HG03571 (cell line): ENCODE results near the gene PCSK5.
"Not testable (repeated sequence)": the region's sequence is repeated elsewhere in the genome, so short reads cannot be mapped to it uniquely, and the experiment has no call there.

Experiments
- ATAC-seq: cut with Tn5 transposase; IDR thresholded peaks from one replicate; pipeline ENCODE4 v1.9.1; 2021; ENCODE audit not compliant: unreplicated experiment

Gene PCSK5

DNA sequence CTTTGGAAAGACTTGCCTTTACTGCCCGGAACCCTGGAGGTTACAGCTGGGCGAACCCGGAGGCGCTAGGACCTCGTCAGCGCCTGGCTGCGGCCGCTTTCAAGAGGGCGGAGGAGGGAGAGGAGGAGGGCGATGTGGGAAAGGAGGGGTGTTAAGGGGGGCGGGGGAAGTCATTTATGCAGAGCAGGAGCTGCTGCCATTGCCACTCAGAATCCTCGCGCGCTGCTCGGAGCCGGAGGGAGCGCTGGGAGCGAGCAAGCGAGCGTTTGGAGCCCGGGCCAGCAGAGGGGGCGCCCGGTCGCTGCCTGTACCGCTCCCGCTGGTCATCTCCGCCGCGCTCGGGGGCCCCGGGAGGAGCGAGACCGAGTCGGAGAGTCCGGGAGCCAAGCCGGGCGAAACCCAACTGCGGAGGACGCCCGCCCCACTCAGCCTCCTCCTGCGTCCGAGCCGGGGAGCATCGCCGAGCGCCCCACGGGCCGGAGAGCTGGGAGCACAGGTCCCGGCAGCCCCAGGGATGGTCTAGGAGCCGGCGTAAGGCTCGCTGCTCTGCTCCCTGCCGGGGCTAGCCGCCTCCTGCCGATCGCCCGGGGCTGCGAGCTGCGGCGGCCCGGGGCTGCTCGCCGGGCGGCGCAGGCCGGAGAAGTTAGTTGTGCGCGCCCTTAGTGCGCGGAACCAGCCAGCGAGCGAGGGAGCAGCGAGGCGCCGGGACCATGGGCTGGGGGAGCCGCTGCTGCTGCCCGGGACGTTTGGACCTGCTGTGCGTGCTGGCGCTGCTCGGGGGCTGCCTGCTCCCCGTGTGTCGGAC lies at the start of gene PCSK5:
Gene PCSK5 (plus strand): TSS at position 202 of the 805 bp plus-strand sequence. CDS start 509 bp downstream, at position 711.
- no peak for ATAC-seq

DNA sequence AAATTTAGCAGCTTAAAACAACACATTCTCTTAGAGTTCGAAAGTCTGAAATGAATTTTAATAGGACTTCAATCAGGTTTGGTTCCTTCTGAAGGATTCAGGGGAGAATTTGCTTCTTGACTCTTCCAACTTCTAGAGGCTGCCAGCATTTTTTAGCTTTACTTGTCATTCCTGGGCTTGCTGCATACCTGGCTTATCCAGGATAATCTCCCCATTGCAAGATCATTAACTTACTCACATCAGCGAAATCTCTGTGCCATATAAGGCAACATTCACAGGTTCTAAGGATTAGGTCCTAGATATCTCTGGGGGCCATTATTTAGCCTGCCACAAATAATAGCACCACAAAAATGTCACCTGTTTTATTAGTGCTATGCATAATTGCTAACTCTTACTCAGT lies 46.2 kb upstream of the PCSK5 start:
- ATAC-seq, result no peak

DNA sequence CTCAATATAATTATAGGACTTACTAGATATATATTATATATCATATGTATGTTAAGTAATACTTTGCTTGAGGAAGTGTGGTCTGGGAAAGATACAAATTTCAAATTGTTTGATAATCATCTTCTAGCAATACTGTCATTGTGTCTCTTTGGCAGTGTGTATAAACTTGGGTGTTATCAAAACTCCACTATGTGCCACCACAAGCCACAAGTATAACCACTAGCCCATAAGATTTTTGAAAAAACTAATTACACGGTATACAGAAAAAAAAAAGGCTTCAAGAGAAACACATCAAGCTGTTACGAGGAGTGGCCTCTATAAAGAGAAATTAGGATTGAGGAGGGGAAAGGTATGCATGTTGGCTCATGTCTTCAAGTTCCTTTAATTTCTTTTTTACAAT lies 44.7 kb upstream of the PCSK5 start:
- ATAC-seq, result no peak

DNA sequence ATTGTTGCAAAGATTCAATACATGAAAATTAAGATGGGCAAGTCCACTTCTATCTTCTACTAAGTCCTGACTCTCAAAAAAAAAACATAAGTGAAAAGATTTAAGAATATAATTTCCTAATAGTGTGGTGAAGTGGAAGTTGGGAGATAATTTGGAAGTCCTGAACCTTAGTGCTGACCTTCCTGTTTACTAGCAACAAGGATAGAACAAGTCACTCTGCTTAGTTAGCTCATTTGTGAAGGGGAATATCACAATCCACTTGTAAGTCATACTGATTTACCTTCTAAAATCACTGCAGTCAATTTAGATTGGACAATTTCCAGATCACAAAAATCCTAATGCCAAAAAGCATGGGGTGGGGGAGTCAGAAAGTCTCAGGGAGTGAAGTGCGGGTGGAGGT lies 43.4 kb upstream of the PCSK5 start:
- no peak for ATAC-seq

DNA sequence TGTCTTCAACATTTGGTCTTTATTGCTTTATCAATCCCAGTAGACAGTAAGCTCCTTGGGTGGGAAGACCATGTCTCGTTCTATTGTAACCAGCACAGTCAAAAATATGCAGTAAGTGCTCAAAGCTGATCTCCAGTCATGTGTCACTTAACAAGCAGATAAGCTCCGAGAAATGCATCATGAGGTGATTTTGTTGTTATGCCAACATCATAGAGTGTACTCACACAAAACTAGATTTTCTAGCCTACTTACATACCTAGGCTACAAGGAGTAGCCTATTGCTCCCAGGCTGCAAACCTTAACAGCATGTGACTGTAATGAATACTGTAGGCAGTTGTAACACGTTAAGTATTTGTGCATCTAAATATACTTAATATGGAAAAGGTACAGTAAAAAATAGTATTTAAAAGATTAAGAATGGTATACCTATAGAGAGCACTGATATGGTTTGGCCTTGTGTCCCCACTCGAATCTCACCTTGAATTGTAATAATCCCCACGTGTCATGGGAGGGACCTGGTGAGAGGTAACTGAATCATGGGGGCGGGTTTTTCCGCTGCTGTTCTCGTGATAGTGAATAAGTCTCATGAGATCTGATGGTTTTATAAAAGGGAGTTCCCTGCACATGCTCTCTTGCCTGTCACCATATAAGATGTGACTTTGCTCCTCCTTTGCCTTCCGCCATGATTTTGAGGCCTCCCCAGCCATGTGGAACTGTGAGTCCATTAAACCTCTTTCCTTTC lies 39.8 kb upstream of the PCSK5 start:
- no peak for ATAC-seq

DNA sequence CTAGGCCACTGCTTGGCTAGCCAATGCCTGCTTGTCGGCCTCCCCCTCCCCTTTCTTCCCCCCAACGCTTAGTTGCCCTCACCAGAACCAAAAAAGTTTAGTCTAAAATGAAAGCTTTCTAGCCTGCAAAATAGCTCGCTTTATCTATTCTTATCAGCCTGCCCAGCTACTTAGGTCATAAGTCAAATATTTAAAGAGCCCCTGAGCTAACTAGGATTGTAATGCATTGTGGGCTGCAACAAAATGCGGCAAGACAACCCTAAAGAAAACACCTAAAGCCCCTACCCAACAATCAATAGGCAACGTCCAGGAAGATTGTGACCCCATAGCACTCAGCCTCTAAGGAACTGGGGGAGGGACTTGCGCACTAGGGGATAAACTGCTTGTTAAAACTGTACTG lies 38.6 kb upstream of the PCSK5 start:
- no peak for ATAC-seq

DNA sequence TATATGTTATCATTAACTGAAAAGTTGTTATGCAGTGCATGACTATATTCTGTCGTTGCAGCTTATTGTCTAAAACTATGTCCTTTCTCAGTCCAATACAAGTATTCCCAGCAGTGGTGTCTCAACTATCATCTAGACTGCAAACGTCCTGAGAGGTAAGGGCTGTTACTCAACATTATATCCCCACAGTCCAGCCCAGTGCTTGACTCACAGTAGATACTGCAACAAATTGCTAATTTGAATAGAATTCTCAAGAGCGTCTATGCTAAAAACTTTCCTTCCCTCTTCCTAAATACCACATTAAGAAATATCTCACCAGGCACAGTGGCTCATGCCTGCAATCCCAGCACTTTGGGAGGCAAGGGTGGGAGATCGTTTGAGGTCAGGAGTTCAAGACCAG lies 37.7 kb upstream of the PCSK5 start:
- ATAC-seq, result no peak

DNA sequence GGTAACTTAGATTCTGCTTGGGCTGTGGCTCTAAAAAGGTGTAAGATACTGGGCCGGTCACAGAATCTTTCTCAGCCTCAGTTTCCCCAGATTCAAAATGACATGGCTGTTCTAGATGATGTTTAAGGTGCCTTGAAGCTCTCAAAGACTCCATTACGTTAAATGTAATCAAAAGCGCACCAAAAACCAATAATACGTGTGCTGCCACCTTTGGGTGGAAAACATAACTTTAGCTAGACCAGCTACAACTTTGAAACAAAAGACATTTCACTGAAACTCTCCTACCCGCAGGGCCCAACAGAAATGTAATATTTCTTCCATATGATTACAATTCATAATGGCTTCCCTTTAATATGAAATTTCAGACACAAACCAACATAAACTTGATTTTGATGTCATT lies 35.0 kb upstream of the PCSK5 start:
- ATAC-seq, result no peak

DNA sequence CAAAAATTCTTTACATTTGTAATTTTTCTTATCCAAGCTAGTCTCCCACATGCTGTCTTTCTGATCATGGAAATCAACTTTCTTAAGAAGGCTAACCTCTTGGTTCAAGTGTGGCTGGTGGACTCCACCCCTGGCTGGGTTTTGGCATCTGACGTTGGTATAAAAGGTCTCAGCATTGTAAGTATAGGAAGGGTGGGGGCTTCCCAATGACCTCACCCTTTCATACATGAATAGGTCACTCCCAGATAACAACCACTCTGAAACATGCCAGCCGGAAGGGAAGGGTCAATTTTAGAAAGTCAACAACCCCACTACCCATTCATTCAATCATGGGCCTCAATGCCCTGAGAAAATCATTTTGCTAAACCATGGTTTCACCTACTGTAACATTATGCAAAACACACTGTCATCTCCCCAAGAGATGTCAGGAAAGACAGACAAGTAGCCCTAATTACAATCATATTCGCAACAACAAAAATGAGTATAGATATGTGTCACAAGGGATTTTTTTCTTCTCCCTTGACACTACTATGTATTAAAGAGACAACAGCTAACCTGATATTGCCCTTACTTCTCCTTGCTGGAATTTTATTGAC lies 31.9 kb upstream of the PCSK5 start:
- no peak for ATAC-seq

DNA sequence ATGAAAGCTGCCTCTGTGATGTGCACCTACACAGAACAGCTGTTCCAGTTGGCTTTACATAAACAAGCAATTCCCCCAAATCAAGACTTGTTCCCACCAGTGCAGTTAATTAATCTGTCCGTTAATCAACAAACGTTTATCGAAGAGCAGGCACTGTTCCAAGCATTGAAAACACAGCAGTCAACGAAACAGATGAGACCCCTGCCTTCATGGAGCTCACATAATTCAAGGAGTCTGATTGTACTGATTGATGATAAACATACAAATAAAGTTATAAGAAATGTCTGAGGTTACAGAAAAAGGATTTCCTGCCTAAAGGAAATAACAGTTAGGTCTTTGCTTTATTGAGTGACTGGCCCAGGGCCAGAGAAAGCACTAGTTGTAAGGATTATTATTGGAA lies 26.2 kb upstream of the PCSK5 start:
- ATAC-seq, result no peak

DNA sequence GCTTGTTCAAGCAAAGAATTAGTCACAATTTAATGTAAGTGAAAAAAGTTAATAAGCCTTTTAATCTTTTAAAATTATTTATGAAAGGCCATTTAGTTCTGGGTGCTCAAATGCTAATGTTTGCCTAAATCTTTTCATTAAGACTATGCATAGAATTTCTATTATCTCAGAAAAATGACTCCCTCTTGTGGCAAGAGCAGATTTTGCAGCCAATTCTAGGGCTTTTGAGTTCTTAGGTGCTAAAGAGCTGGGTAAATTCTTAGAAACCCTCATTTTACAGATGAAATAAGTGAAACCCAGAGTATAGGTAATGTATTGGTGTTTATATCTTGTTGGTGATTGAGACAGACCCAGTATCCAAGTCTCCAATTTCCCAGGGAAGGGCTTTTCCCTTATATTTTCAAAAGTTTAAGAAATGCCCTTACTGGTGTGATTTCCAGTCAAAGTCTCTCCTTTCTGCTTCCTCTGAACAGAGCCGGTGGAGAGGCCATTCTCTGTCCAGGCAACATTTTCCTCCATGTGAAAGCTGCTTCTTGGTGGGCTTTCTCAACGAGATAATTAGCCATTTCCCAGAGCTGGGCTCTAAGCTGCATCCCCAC lies 24.1 kb upstream of the PCSK5 start:
- ATAC-seq, result no peak

DNA sequence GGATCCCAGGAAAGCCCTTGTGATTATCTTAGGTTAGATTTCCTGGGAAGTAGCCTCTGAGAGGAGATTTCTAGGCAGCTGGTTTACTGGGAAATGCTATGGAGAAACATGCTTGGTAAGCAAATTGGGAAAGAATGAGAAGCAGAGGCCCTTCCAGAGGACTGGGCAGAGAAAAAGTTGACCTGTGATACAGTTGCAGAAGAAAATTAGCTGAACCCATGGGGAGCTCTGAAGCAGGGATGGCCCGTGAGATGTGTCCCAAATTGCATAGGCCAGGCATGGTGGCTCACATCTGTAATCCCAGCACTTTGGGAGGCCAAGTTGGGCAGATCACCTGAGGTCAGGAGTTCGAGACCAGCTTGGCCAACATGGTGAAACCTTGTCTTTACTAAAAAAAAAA lies 21.9 kb upstream of the PCSK5 start:
- not testable (repeated sequence) for ATAC-seq

DNA sequence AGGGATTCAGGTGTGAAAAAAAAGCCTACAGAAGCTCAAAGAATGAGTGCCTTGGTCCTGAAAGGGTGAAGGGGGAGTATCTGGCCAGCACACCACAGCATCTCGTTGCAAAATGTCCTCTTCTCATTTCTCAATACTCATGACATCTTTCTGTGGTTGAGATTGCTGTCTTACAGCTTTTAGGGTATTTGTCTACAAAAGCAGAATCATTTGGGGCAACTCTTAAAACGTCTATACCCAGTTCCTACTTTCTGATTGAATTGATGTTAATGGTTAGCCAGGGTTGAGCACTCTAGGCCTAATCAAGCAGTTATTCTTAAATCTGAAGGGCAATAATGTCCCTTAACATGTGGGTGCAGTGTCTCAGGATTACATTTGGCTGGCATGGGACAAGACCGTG lies 21.2 kb upstream of the PCSK5 start:
- no peak for ATAC-seq

DNA sequence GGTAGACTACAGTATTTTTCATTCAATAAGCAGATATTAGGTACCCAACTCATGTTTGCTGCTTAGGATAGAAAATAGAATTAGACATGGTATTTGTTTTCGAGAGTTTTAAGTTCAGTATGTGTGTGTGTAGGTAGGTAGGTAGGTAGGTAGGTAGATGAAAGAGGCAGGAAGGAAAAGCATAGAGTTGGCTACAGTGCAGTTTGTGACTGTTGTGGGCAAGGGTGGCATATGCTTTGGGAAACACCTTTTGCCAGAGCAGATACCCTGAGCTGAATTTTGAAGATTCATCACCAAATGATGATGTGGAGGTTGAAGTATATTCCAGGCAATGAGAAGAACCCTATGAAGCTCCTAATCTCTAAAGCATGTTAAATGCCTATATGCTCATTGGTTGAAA lies 20.0 kb upstream of the PCSK5 start:
- no peak for ATAC-seq

DNA sequence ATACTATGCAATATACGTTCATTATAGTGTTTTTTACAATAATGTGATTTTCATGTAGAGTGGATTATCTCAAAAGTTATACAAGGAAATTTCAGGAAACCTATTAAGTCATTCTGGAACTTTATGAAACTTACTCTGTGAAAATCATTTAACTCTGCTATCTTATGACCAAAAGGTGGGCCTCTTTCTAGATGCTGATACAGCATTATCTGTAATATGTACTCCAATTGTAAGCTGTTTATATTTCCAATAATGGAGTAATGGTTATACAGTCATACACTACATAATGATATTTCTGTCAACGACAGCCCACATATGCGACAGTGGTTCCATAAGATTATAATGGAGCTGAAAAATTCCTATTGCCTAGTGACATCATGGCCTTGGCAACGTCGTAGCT lies 18.8 kb upstream of the PCSK5 start:
- ATAC-seq, result no peak

DNA sequence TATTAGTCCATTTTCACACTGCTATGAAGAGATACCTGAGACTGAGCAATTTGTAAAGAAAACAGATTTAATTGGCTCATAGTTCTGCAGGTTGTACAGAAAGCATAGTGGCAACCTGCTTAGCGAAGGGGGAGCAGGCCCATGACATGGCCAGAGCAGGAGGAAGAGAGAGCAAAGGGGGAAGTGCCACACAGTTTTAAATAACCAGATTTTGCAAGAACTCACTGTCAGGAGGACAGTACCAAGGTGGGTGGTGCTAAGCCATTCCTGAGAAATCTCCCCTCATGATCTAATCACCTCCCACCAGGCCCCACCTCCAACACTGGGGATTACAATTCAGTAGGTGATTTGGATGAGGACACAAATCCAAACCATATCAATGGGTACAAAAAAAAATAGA lies 16.8 kb upstream of the PCSK5 start:
- no peak for ATAC-seq

DNA sequence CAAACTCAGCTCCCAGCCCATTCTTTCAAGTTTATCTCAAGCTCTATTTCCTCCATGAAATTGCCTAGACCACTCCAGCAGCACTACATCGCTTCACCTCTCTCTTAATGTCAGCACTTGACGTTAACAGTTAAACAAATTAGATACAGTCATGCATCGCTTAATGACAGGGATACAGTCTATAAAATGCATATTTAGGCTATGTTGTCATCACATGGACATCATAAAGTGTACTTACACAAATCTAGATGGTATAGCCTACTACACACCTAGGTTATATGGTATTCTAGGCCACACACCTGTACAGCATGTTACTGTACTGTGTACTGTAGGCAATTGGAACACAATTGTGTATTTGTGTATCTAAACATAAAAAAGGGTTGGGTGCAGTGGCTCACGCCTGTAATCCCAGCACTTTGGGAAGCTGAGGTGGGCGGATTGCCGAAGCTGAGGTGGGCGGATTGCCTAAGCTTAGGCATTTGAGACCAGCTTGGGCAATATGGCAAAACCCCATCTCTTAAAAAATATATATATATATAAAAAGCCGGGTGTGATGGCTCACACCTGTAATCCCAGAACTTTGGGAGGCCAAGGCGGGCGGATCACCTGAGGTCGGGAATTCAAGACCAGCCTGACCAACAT lies 13.4 kb upstream of the PCSK5 start:
- no peak for ATAC-seq

DNA sequence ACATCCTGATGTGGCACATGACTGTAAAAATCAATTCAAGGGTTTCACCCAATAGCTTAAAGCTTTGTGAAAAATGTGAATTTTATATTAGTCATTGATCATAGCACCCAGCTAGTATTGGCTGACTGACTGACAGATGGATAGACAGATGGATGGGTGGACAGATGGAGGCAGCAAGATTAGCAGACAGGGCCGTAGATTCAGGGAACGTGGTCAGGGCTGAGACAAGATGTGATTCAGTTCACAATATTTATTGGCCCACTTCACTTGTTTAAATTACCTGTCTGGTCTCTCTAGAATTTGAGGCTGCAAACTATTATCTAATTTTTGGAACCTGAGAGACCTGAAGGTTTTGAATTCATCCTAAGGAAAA lies 12.0 kb upstream of the PCSK5 start:
- ATAC-seq, result no peak

DNA sequence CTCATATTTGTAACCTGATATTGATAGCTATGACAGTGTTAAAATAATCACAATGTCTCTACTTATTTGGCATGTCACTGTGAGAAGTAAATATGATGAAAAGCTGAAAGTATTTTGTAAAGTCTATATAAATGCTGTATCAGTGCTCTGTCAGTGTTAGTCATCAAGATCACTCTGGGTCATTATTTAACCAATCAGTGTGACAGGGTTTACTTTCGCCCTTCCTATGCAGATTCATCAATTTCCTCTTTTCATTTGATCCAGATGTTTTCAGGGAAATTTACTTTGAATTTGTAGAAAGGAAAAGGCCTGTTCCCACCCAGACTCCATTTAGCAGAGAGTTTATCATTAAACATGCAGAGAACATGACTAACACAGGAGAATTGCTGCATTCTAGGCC lies 9.9 kb upstream of the PCSK5 start:
- no peak for ATAC-seq

DNA sequence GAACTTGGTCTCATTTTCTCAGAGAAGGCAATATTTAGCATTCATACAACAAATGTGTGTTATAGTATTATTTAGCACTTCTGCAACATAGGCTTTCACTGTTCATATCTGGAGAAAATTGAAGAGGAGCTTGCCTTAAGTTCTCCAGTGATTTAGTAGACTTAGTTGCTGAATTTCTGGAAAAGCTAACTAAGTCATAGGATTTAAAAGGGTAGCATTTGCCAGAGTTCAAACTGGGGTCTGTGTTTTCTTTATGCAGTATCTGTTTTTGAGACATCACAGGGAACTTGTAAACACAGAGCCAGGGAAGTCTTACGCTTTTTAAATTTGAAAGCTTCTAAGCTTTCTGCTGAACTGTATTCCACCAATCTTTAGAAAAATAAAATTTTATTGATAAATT lies 8.7 kb upstream of the PCSK5 start:
- no peak for ATAC-seq

DNA sequence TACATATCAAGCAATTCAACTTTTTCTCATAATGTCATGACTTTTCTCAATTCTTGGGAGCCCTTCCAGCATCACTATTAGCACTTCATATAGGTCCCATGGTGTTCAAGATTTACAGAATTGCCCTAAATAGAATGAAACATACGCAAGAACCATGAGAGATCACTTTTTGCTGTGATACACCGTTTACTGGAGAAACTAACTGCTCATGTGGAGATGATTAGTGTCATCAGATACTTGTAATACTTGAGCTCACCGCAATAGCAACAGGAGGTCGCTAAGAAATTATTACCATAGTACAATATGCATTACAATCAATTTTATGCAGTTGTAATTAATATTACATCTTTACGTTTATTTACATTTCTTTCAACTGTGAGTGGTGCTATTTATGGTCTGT lies 4.8 kb upstream of the PCSK5 start:
- ATAC-seq, result no peak
